GM12892 (cell line): ENCODE data around the gene CFAP52.

Source experiments
- POLR2A ChIP-seq: IDR thresholded peaks from 2 replicates; pipeline ENCODE4 v1.6.1; 2011; ENCODE audit warnings: low read depth, low read length, control low read depth
- POLR2AphosphoS5 ChIP-seq: IDR thresholded peaks from 2 replicates; pipeline ENCODE4 v1.6.1; 2011; ENCODE audit warnings: low read depth, low read length, control low read depth

GRCh38 chr17:9671559-9671958 is 95.1 kb downstream of the CFAP52 start:
- TF ChIP-seq POLR2AphosphoS5 (no peak), POLR2A (no peak)
